K562 (cell line): Measurements from ENCODE around the gene HTR4. TPM values are rescaled to one million over a fixed set of nuclear protein-coding genes. Genes with fewer than 3 reads are reported as not detected.
A peak's percentile ranks its signal among the peaks of the same experiment; 100 is the strongest.

ENCODE experiments used
- ARID1B ChIP-seq: fragments of 450-650 bp; IDR thresholded peaks from 2 replicates; pipeline ENCODE4 v1.6.1; 2016; ENCODE audit warnings: antibody characterized with exemption, mild to moderate bottlenecking, inconsistent platforms
- ATF3 ChIP-seq, 2 experiments: fragments of 450-650 bp in 1 of 2; sonication (generic) in 1 of 2; formaldehyde crosslinking in 1 of 2; IDR thresholded peaks in 1 of 2; conservative IDR thresholded peaks in 1 of 2; 2 replicates each; pipeline versions ENCODE4 v1.6.1 to v1.8.1; 2016 to 2023; ENCODE audit warnings: mild to moderate bottlenecking in 2 of 2, moderate library complexity in 2 of 2, inconsistent platforms in 1 of 2, missing genetic modification reagents in 1 of 2
- CBFA2T3 ChIP-seq: fragments of 450-650 bp; IDR thresholded peaks from 2 replicates; pipeline ENCODE4 v1.6.1; 2017
- CEBPB ChIP-seq: fragments of 450-650 bp; IDR thresholded peaks from 2 replicates; pipeline ENCODE4 v1.6.1; 2016; ENCODE audit warnings: missing genetic modification characterization, missing compliant biosample characterization
- CEBPG ChIP-seq, 3 experiments: fragments of 200-800 bp in 1 of 3; sonication (Bioruptor generic) in 1 of 3; sonication (generic) in 1 of 3; formaldehyde crosslinking in 1 of 3; IDR thresholded peaks in 2 of 3; conservative IDR thresholded peaks in 1 of 3; 2 replicates each; pipeline versions ENCODE4 v1.6.1 to v1.8.0; 2016 to 2022; ENCODE audit warnings: missing compliant biosample characterization in 2 of 3, missing genetic modification characterization in 2 of 3, mild to moderate bottlenecking in 1 of 3, missing genetic modification reagents in 1 of 3
- CTBP1 ChIP-seq: fragments of 450-650 bp; IDR thresholded peaks from 2 replicates; pipeline ENCODE4 v1.6.1; 2016; ENCODE audit warnings: borderline replicate concordance
- EGR1 ChIP-seq: fragments of 450-650 bp; conservative IDR thresholded peaks from 2 replicates; pipeline ENCODE4 v1.6.1; 2017; ENCODE audit warnings: mild to moderate bottlenecking
- EHMT2 ChIP-seq: fragments of 450-650 bp; IDR thresholded peaks from 2 replicates; pipeline ENCODE4 v1.6.1; 2018; ENCODE audit warnings: antibody characterized with exemption
- HSF4 ChIP-seq: fragments of 250-450 bp; sonication (Bioruptor Pico); IDR thresholded peaks from 2 replicates; pipeline ENCODE4 v2.1.2; 2022; ENCODE audit warnings: mild to moderate bottlenecking, moderate library complexity, borderline replicate concordance
- NELFE ChIP-seq: IDR thresholded peaks from 2 replicates; pipeline ENCODE4 v1.6.1; 2011; ENCODE audit warnings: mild to moderate bottlenecking; ENCODE audit not compliant: insufficient read depth, insufficient read length
- NR2C2 ChIP-seq, 2 experiments: fragments of 200-800 bp in 1 of 2; sonication (Bioruptor generic) in 1 of 2; sonication (generic) in 1 of 2; formaldehyde crosslinking in 1 of 2; IDR thresholded peaks; 2 replicates each; pipeline versions ENCODE4 v1.6.1 to v1.8.0; 2016 to 2022; ENCODE audit warnings: mild to moderate bottlenecking in 1 of 2, missing compliant biosample characterization in 1 of 2, missing genetic modification characterization in 1 of 2, missing genetic modification reagents in 1 of 2
- PHB ChIP-seq: fragments of 250-450 bp; sonication (Bioruptor Pico); IDR thresholded peaks from 2 replicates; pipeline ENCODE4 v1.5.0; 2021
- RFX5 ChIP-seq: IDR thresholded peaks from 2 replicates; pipeline ENCODE4 v1.6.1; 2011; ENCODE audit warnings: low read depth, mild to moderate bottlenecking, improper control_type of control experiment, low read length
- STAT5A ChIP-seq: IDR thresholded peaks from 2 replicates; pipeline ENCODE4 v1.6.1; 2012; ENCODE audit warnings: low read length, inconsistent platforms, borderline replicate concordance
- TEAD4 ChIP-seq, 2 experiments: sonication (generic) in 1 of 2; formaldehyde crosslinking in 1 of 2; IDR thresholded peaks; 2 replicates each; pipeline versions ENCODE4 v1.6.1 to v1.8.0; 2012 to 2022; ENCODE audit warnings: borderline replicate concordance in 1 of 2, inconsistent platforms in 1 of 2, low read length in 1 of 2, mild to moderate bottlenecking in 1 of 2, missing genetic modification reagents in 1 of 2
- TFAM ChIP-seq: fragments of 250-450 bp; sonication (Bioruptor Pico); conservative IDR thresholded peaks from 2 replicates; pipeline ENCODE4 v1.5.0; 2021; ENCODE audit warnings: mild to moderate bottlenecking, moderate library complexity
- USF1 ChIP-seq: sonication (generic); formaldehyde crosslinking; IDR thresholded peaks from 2 replicates; pipeline ENCODE4 v1.9.0; 2022; ENCODE audit warnings: mild to moderate bottlenecking, missing genetic modification reagents
- ZNF431 ChIP-seq: sonication (generic); formaldehyde crosslinking; IDR thresholded peaks from 2 replicates; pipeline ENCODE4 v1.8.0; 2022; ENCODE audit warnings: mild to moderate bottlenecking, missing genetic modification reagents
- ZNF507 ChIP-seq: conservative IDR thresholded peaks from 2 replicates; pipeline ENCODE4 v1.6.1; 2017; ENCODE audit warnings: missing genetic modification characterization, missing compliant biosample characterization
- polyA plus RNA-seq, 8 experiments: library from polyadenylated mRNA; depleted of rRNA in 4 of 8; stranded (reverse) in 5 of 8; unstranded in 3 of 8; fragments of >200 nt; fragmentation: Nextera tagmentation in 2 of 8; fragmentation: Illumina TruSeq in 1 of 8; extraction: Ambion mirVana in 2 of 8; extraction: Trizol in 1 of 8; gene quantifications; 2 replicates each; pipeline versions ENCODE4 v1.2.1 to v1.2.3, GENCODE V29; 2011 to 2014; ENCODE audit warnings: inconsistent platforms in 1 of 8, missing spikeins in 1 of 8
- total RNA-seq, 7 experiments: library from RNA; depleted of rRNA in 6 of 7; stranded (reverse); fragments of >200 nt in 6 of 7; fragmentation: Illumina TruSeq in 2 of 7; extraction: Trizol in 2 of 7; gene quantifications; 2 replicates each; pipeline versions ENCODE4 v1.2.1 to v1.2.3, GENCODE V29; 2011 to 2021; ENCODE audit warnings: low replicate concordance in 1 of 7
- TF ChIP-seq, protein P1 (sequence below): fragments of 450-650 bp; formaldehyde crosslinking; IDR thresholded peaks from 2 replicates; pipeline ENCODE4 v1.4.0; 2020; ENCODE audit warnings: mild to moderate bottlenecking, moderate library complexity
- TF ChIP-seq, protein P2 (sequence below): fragments of 450-650 bp; IDR thresholded peaks from 2 replicates; pipeline ENCODE4 v1.6.1; 2014; ENCODE audit warnings: low read depth, mild to moderate bottlenecking, moderate library complexity, borderline replicate concordance

Gene HTR4
- total and polyA plus RNA-seq, 9 of the 15 experiments (the other 6 are each of a cell fraction or from before 2014, with no cell fraction given): 0.13 TPM; not detected in 8

GRCh38 chr5:148474025-148474511 is 180.3 kb downstream of the HTR4 start (continued):
- no peak for TF ChIP-seq CEBPG (CRISPR knock-in tag; IDR thresholded peaks at IDR 0.05)
- peak in 1 of 2 experiments; percentile 72; a peak in 1 of 4 replicates for TF ChIP-seq CEBPG (tag; conservative IDR thresholded peaks at IDR 0.05 in 1 of 2, IDR thresholded peaks at IDR 0.05 in 1 of 2)
- no peak for TF ChIP-seq HSF4 (CRISPR knock-in tag)
- no peak for TF ChIP-seq ZNF507 (tag)
- TF ChIP-seq, protein P1, sequence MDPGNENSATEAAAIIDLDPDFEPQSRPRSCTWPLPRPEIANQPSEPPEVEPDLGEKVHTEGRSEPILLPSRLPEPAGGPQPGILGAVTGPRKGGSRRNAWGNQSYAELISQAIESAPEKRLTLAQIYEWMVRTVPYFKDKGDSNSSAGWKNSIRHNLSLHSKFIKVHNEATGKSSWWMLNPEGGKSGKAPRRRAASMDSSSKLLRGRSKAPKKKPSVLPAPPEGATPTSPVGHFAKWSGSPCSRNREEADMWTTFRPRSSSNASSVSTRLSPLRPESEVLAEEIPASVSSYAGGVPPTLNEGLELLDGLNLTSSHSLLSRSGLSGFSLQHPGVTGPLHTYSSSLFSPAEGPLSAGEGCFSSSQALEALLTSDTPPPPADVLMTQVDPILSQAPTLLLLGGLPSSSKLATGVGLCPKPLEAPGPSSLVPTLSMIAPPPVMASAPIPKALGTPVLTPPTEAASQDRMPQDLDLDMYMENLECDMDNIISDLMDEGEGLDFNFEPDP (CRISPR knock-in tag): no peak
- peak; percentile 69 for TF ChIP-seq ARID1B
- TF ChIP-seq, protein P2, sequence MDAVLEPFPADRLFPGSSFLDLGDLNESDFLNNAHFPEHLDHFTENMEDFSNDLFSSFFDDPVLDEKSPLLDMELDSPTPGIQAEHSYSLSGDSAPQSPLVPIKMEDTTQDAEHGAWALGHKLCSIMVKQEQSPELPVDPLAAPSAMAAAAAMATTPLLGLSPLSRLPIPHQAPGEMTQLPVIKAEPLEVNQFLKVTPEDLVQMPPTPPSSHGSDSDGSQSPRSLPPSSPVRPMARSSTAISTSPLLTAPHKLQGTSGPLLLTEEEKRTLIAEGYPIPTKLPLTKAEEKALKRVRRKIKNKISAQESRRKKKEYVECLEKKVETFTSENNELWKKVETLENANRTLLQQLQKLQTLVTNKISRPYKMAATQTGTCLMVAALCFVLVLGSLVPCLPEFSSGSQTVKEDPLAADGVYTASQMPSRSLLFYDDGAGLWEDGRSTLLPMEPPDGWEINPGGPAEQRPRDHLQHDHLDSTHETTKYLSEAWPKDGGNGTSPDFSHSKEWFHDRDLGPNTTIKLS: no peak
- TF ChIP-seq RFX5: no peak
- TF ChIP-seq CTBP1: 0 out of 2 replicates have a peak, but pooled peaks have one; percentile 29
- peak; percentile 38; the same call in 1 of the 2 replicates for TF ChIP-seq TEAD4 (IDR thresholded peaks at IDR 0.05; ENCODE audit: low read length)
- TF ChIP-seq TEAD4 (CRISPR knock-in tag; IDR thresholded peaks at IDR 0.05; ENCODE audit: borderline replicate concordance): no peak
- TF ChIP-seq TFAM (CRISPR knock-in tag): no peak
- peak; percentile 93 for TF ChIP-seq EGR1
- 0 out of 2 replicates have a peak, but pooled peaks have one; percentile 58 for TF ChIP-seq EHMT2
- no peak for TF ChIP-seq STAT5A
- TF ChIP-seq NELFE: no peak
- peak; percentile 90 for TF ChIP-seq ATF3 (IDR thresholded peaks at IDR 0.05)
- no peak for TF ChIP-seq ATF3 (CRISPR knock-in tag; conservative IDR thresholded peaks at IDR 0.05)
- peak; percentile 57; the same call in 1 of the 2 replicates for TF ChIP-seq CEBPB (tag)
- no peak for TF ChIP-seq PHB (CRISPR knock-in tag)
- peak; percentile 32; the same call in 1 of the 2 replicates for TF ChIP-seq CBFA2T3
- no peak for TF ChIP-seq USF1 (CRISPR knock-in tag)
- no peak for TF ChIP-seq ZNF431 (CRISPR knock-in tag)
- no peak for TF ChIP-seq NR2C2 (CRISPR knock-in tag; IDR thresholded peaks at IDR 0.05)
- no peak for TF ChIP-seq NR2C2 (tag; IDR thresholded peaks at IDR 0.05)
